Measurements from ENCODE around the gene ITPR3. TPM values are rescaled to one million over a fixed set of nuclear protein-coding genes. Genes with fewer than 3 reads are reported as not detected.

Gene ITPR3
- total and polyA plus RNA-seq, 5 donors from 2014 or later, result 1.3 to 54.5 (median 2.2) TPM

- Mint-ChIP-seq H3K9me3 (no peaks in the 10 kb centered on the region), H3K27me3 (no peaks in the 10 kb centered on the region), H3K4me3 (no peak overlapping the region), H3K27ac (peak overlapping the region in 1 of 3 donors; percentile 46), H3K4me1 (peaks cover 11 to 34% (median 26%) of the 10 kb centered on the region in 4 donors), H3K36me3 (peaks cover 43% of the 10 kb centered on the region)
- no peaks in the 10 kb centered on the region for H3K27me3 ChIP-seq (ENCODE audit: control insufficient read depth, insufficient read depth, low read length)
- ATAC-seq (ENCODE audit: low read depth in 2 of 2), result no peak
- peaks cover 66% of the 10 kb centered on the region for H3K36me3 ChIP-seq (ENCODE audit: control insufficient read depth, insufficient read depth, low read length)
- no peak overlapping the region for H3K27ac ChIP-seq (ENCODE audit: insufficient read depth, low read length, poor library complexity, severe bottlenecking)
- H3K9me3 ChIP-seq (ENCODE audit: control insufficient read depth in 2 of 2, low read length in 2 of 2), result no peaks in the 10 kb centered on the region
- peaks cover 30% of the 10 kb centered on the region for H3K4me1 ChIP-seq (ENCODE audit: control insufficient read depth, insufficient read depth, low read length, poor library complexity, severe bottlenecking)
- no peak for DNase-seq
- H3K4me3 ChIP-seq (ENCODE audit: low read depth, low read length), result no peak overlapping the region
Observed at GRCh38 chr6:33689879-33690278, 68.8 kb downstream of the ITPR3 start.

- DNase-seq (no peak), ATAC-seq (ENCODE audit: low read depth in 2 of 2) (no peak)
- Mint-ChIP-seq H3K27me3 (no peaks in the 10 kb centered on the region), H3K27ac (peak overlapping the region in 1 of 3 donors; percentile 31), H3K4me3 (no peak overlapping the region), H3K4me1 (peaks cover 11 to 42% (median 28%) of the 10 kb centered on the region in 4 donors), H3K9me3 (no peaks in the 10 kb centered on the region), H3K36me3 (peaks cover 43% of the 10 kb centered on the region)
- no peaks in the 10 kb centered on the region for H3K27me3 ChIP-seq (ENCODE audit: control insufficient read depth, insufficient read depth, low read length)
- H3K4me1 ChIP-seq (ENCODE audit: control insufficient read depth, insufficient read depth, low read length, poor library complexity, severe bottlenecking), result peaks cover 39% of the 10 kb centered on the region
- no peak overlapping the region for H3K27ac ChIP-seq (ENCODE audit: insufficient read depth, low read length, poor library complexity, severe bottlenecking)
- H3K36me3 ChIP-seq (ENCODE audit: control insufficient read depth, insufficient read depth, low read length), result peaks cover 59% of the 10 kb centered on the region
- H3K9me3 ChIP-seq (ENCODE audit: control insufficient read depth in 2 of 2, low read length in 2 of 2), result no peaks in the 10 kb centered on the region
- H3K4me3 ChIP-seq (ENCODE audit: low read depth, low read length), result no peak overlapping the region
Observed at GRCh38 chr6:33690766-33691165, 69.6 kb downstream of the ITPR3 start.

DNA sequence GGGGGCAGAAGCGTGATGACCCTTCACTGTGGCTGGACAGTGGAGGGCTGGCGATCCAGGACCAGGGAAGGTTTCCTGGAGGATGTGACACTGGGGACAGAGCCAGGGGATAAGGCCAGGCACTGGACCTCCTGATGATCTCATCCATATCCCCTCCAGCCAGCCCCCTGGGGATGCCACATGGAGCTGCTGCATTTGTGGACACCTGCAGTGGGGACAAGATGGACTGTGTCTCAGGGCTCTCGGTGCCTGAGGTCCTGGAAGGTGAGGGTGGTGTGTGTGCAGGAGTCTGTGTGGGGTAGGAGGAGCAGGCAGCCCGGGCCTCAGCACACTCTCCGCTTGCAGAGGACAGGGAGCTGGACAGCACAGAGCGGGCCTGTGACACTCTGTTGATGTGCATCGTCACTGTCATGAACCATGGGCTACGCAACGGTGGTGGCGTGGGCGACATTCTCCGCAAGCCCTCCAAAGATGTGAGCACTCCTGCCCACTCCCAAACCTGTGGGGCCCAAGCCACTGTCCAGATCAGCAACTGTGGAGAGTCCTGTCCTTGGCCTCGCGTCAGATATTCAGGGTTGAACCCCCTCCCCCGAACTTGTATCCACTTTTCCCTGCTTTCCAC is 70.4 kb downstream of the ITPR3 start:
- DNase-seq, result no peak
- Histone ChIP-seq H3K9me3 (ENCODE audit: control insufficient read depth in 2 of 2, low read length in 2 of 2) (no peaks in the 10 kb centered on the region), H3K27ac (ENCODE audit: insufficient read depth, low read length, poor library complexity, severe bottlenecking) (peak overlapping the region; percentile 72), H3K27me3 (ENCODE audit: control insufficient read depth, insufficient read depth, low read length) (no peaks in the 10 kb centered on the region), H3K4me3 (ENCODE audit: low read depth, low read length) (no peak overlapping the region), H3K36me3 (ENCODE audit: control insufficient read depth, insufficient read depth, low read length) (peaks cover 53% of the 10 kb centered on the region), H3K4me1 (ENCODE audit: control insufficient read depth, insufficient read depth, low read length, poor library complexity, severe bottlenecking) (peaks cover 47% of the 10 kb centered on the region)
- no peak overlapping the region for H3K4me3 Mint-ChIP-seq
- H3K27me3 Mint-ChIP-seq, result no peaks in the 10 kb centered on the region
- no peak for ATAC-seq (ENCODE audit: low read depth in 2 of 2)
- H3K4me1 Mint-ChIP-seq, result peaks cover 16 to 49% (median 34%) of the 10 kb centered on the region in 4 donors
- no peaks in the 10 kb centered on the region for H3K9me3 Mint-ChIP-seq
- H3K36me3 Mint-ChIP-seq, result peaks cover 44% of the 10 kb centered on the region
- peak overlapping the region; percentile 20 to 98 (median 98) for H3K27ac Mint-ChIP-seq

- peaks cover 43% of the 10 kb centered on the region for H3K36me3 Mint-ChIP-seq
- no peaks in the 10 kb centered on the region for H3K9me3 ChIP-seq (ENCODE audit: control insufficient read depth in 2 of 2, low read length in 2 of 2)
- no peak for ATAC-seq (ENCODE audit: low read depth in 2 of 2)
- peak overlapping the region; percentile 98 to 99 (median 98) for H3K27ac Mint-ChIP-seq
- no peaks in the 10 kb centered on the region for H3K9me3 Mint-ChIP-seq
- no peak for DNase-seq
- no peaks in the 10 kb centered on the region for H3K27me3 Mint-ChIP-seq
- H3K4me1 Mint-ChIP-seq, result peaks cover 19 to 54% (median 39%) of the 10 kb centered on the region in 4 donors
- H3K4me3 Mint-ChIP-seq, result peak overlapping the region in 3 of 4 donors; percentile 23 to 82 (median 78)
- H3K36me3 ChIP-seq (ENCODE audit: control insufficient read depth, insufficient read depth, low read length), result peaks cover 50% of the 10 kb centered on the region
- H3K4me1 ChIP-seq (ENCODE audit: control insufficient read depth, insufficient read depth, low read length, poor library complexity, severe bottlenecking), result peaks cover 54% of the 10 kb centered on the region
- peak overlapping the region; percentile 72 for H3K27ac ChIP-seq (ENCODE audit: insufficient read depth, low read length, poor library complexity, severe bottlenecking)
- no peak overlapping the region for H3K4me3 ChIP-seq (ENCODE audit: low read depth, low read length)
- no peaks in the 10 kb centered on the region for H3K27me3 ChIP-seq (ENCODE audit: control insufficient read depth, insufficient read depth, low read length)
Observed at GRCh38 chr6:33692078-33692759, 71.1 kb downstream of the ITPR3 start.

DNA sequence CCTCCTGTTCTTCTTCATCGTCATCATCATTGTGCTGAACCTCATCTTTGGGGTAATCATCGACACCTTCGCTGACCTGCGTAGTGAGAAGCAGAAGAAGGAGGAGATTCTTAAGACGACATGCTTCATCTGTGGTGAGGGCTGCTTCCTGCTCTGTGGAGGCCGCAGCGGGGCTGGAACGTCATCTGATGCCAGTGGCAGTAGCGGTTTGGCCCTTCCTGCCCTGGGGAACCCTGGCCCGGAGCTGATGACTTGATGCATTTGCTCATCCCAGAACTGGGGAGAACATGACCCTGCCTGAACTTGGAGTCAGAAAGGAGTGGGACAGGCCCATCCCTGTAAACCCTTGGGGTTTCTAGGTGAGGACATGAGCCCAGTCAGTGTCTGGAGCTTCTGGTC is 71.6 kb downstream of the ITPR3 start:
- Mint-ChIP-seq H3K36me3 (peaks cover 47% of the 10 kb centered on the region), H3K27ac (peak overlapping the region; percentile 98 to 99 (median 98)), H3K27me3 (no peaks in the 10 kb centered on the region), H3K4me3 (peak overlapping the region in 3 of 4 donors; percentile 23 to 82 (median 78)), H3K4me1 (peaks cover 19 to 59% (median 41%) of the 10 kb centered on the region in 4 donors), H3K9me3 (no peaks in the 10 kb centered on the region)
- Histone ChIP-seq H3K27me3 (ENCODE audit: control insufficient read depth, insufficient read depth, low read length) (no peaks in the 10 kb centered on the region), H3K9me3 (ENCODE audit: control insufficient read depth in 2 of 2, low read length in 2 of 2) (no peaks in the 10 kb centered on the region), H3K27ac (ENCODE audit: insufficient read depth, low read length, poor library complexity, severe bottlenecking) (peak overlapping the region; percentile 72), H3K4me1 (ENCODE audit: control insufficient read depth, insufficient read depth, low read length, poor library complexity, severe bottlenecking) (peaks cover 58% of the 10 kb centered on the region), H3K4me3 (ENCODE audit: low read depth, low read length) (no peak overlapping the region), H3K36me3 (ENCODE audit: control insufficient read depth, insufficient read depth, low read length) (peaks cover 50% of the 10 kb centered on the region)
- DNase-seq (peak; percentile 29 to 77 (median 55)), ATAC-seq (ENCODE audit: low read depth in 2 of 2) (peak; percentile 63 to 67)

DNA sequence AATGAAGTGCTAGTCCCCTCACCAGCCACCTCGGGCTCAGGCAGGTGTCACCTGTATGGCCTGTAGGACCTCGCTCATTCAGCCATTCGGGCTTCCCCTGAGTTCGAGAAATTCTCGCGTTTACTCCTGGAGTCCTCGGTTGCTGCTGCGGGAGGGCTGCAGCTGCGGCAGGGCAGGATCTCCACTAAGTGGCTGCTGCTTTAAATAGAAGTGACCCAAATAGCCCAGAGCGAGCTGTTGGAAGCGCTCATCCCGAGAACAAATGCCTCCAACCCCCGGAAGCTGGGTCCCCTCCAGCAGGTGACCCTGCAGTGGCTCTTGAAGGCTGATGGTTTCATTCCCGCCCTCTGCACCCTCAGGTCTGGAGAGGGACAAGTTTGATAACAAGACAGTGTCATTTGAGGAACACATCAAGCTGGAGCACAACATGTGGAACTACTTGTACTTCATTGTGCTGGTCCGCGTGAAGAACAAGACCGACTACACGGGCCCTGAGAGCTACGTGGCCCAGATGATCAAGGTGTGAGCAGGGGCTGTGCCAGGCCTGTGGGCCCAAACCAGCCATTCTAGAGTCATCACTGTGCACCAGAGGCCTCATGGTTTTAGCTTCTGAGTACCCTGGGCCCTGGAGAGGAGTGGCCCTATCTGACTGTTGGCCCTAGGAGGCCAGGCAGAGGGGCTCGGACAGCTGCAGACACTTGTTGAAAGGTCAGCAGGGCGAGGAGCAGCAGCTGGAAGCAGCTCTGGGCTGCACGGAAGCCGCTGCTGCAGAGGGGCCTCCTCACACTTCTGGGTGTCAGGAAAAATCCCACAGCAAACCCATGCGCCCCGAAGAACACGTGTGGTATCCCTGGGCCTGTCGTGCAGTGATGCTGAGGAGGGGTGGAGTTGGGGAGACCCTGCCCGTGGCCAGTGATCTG is 72.3 kb downstream of the ITPR3 start:
- Mint-ChIP-seq H3K9me3 (no peaks in the 10 kb centered on the region), H3K27ac (peak overlapping the region; percentile 98 to 99 (median 98)), H3K4me3 (peak overlapping the region in 3 of 4 donors; percentile 53 to 82 (median 69)), H3K36me3 (peaks cover 42% of the 10 kb centered on the region), H3K4me1 (peaks cover 19 to 59% (median 41%) of the 10 kb centered on the region in 4 donors), H3K27me3 (no peaks in the 10 kb centered on the region)
- no peaks in the 10 kb centered on the region for H3K9me3 ChIP-seq (ENCODE audit: control insufficient read depth in 2 of 2, low read length in 2 of 2)
- peak overlapping the region; percentile 72 for H3K27ac ChIP-seq (ENCODE audit: insufficient read depth, low read length, poor library complexity, severe bottlenecking)
- no peak for ATAC-seq (ENCODE audit: low read depth in 2 of 2)
- H3K4me3 ChIP-seq (ENCODE audit: low read depth, low read length), result no peak overlapping the region
- DNase-seq, result no peak
- peaks cover 53% of the 10 kb centered on the region for H3K36me3 ChIP-seq (ENCODE audit: control insufficient read depth, insufficient read depth, low read length)
- H3K4me1 ChIP-seq (ENCODE audit: control insufficient read depth, insufficient read depth, low read length, poor library complexity, severe bottlenecking), result peaks cover 58% of the 10 kb centered on the region
- no peaks in the 10 kb centered on the region for H3K27me3 ChIP-seq (ENCODE audit: control insufficient read depth, insufficient read depth, low read length)

DNA sequence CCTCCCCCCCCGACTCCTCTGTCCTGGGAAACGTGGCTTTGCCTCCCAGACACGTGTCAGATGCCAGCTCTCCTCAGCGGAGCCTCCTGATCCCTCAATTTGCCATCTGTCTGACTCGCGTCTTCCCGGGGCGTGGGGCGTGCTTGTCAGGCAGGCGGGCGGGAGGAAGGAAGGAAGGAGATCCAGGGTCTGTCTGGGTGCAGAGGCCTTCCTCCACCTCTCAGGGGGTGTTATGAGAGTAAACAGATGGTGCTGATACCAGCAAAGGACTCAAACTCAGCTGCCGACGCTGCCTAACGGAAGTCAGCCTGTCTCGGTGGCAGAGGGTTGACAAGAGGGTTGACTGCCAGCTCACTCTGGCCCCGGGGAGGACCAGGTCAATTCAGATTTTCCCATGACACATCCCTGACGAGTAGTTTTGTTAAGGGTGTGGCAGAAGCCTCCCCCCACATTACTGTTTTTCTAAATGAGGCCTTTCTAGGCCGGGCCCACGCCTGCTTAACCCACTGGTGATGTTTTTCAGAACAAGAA is 73.3 kb downstream of the ITPR3 start:
- DNase-seq (peak; percentile 22 to 86 (median 43)), ATAC-seq (ENCODE audit: low read depth in 2 of 2) (peak; percentile 53 to 62)
- Mint-ChIP-seq H3K9me3 (no peaks in the 10 kb centered on the region), H3K27ac (peak overlapping the region; percentile 98 to 99 (median 98)), H3K4me1 (peaks cover 19 to 64% (median 40%) of the 10 kb centered on the region in 4 donors), H3K36me3 (peaks cover 31% of the 10 kb centered on the region), H3K4me3 (peak overlapping the region; percentile 2 to 77 (median 61)), H3K27me3 (no peaks in the 10 kb centered on the region)
- Histone ChIP-seq H3K27ac (ENCODE audit: insufficient read depth, low read length, poor library complexity, severe bottlenecking) (peak overlapping the region; percentile 72), H3K4me1 (ENCODE audit: control insufficient read depth, insufficient read depth, low read length, poor library complexity, severe bottlenecking) (peaks cover 58% of the 10 kb centered on the region), H3K36me3 (ENCODE audit: control insufficient read depth, insufficient read depth, low read length) (peaks cover 42% of the 10 kb centered on the region), H3K9me3 (ENCODE audit: control insufficient read depth in 2 of 2, low read length in 2 of 2) (no peaks in the 10 kb centered on the region), H3K27me3 (ENCODE audit: control insufficient read depth, insufficient read depth, low read length) (no peaks in the 10 kb centered on the region), H3K4me3 (ENCODE audit: low read depth, low read length) (no peak overlapping the region)

Measured in CD4-positive, CD25-positive, alpha-beta regulatory T cell (primary cell).